Activated T-cell treated with anti-CD3 and anti-CD28 coated beads, Interleukin-2, amount 50 U/mL, for 72 hours (primary cell): ENCODE results near the gene SIX3. TPM values are rescaled to one million over a fixed set of nuclear protein-coding genes. Genes with fewer than 3 reads are reported as not detected.

Experiments used
- ATAC-seq, 2 donors: fragments of 150-1000 bp; cut with Tn5 transposase; replicated peaks in 1 of 2; 2 replicates each; pipeline ENCODE4 v1.10.0; 2021; ENCODE audit warnings: moderate library complexity in 2 of 2, mild to moderate bottlenecking in 1 of 2
- DNase-seq, 2 donors: peaks; one replicate each; pipeline ENCODE4 v3.0.0; 2021 to 2022; ENCODE audit warnings: mixed read lengths in 1 of 2
- H3K27ac Mint-ChIP-seq: one replicate; pipeline ENCODE4 v1.8.0; 2022; ENCODE audit warnings: mild to moderate bottlenecking, moderate library complexity, mixed read lengths
- H3K27me3 Mint-ChIP-seq: one replicate; pipeline ENCODE4 v1.8.0; 2022; ENCODE audit warnings: low read depth, mixed read lengths
- H3K36me3 Mint-ChIP-seq, 2 donors: one replicate each; pipeline ENCODE4 v1.8.0; 2022; ENCODE audit warnings: mixed read lengths in 2 of 2, mild to moderate bottlenecking in 1 of 2; ENCODE audit not compliant: insufficient read depth in 2 of 2
- H3K4me1 Mint-ChIP-seq: one replicate; pipeline ENCODE4 v1.8.0; 2022; ENCODE audit warnings: low read depth, mixed read lengths
- H3K4me3 Mint-ChIP-seq, 2 donors: one replicate each; pipeline ENCODE4 v1.8.0; 2022; ENCODE audit warnings: mild to moderate bottlenecking in 2 of 2, mixed read lengths in 2 of 2, moderate library complexity in 2 of 2
- H3K9me3 Mint-ChIP-seq, 2 donors: one replicate each; pipeline ENCODE4 v1.8.0; 2022; ENCODE audit warnings: mixed read lengths in 2 of 2
- total RNA-seq, 2 donors: library from RNA; stranded (reverse); gene quantifications; one replicate each; pipeline ENCODE4 v1.2.3, GENCODE V29; 2022

SIX3 gene
- total RNA-seq, 2 donors from 2014 or later: not detected

DNA sequence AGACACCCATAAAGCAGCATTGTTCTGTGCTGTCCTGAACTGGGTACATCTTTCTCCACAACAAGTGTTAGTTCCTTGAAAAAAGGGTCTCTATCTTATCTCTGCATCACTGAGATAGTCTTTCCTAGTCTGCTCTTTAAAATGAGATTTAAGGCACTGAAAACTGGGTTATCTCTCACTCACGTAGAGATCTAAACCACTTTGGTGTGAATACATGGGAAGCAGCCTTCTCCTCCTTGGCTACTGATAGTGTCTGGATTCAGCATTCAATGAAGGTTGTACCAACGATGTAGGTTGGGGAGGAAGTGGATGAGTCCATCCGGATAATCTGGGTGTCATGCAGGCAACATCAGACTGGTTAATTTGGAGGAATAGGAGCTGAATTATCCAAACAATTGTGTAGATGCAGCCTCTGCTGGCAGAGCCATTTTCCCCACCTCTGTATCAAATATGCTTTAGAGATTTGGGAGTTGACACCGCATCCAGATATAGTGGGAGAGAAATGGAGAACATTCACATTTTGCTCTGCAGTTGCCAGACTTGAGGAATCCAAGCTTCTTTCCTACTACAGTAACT is 15.9 kb upstream of the SIX3 start:
- H3K27me3 Mint-ChIP-seq: peaks cover 85% of the 10 kb centered on the region
- H3K9me3 Mint-ChIP-seq: no peaks in the 10 kb centered on the region
- H3K36me3 Mint-ChIP-seq: no peaks in the 10 kb centered on the region
- no peak for DNase-seq
- H3K4me3 Mint-ChIP-seq: no peak overlapping the region
- ATAC-seq: no peak
- peaks cover 10% of the 10 kb centered on the region for H3K4me1 Mint-ChIP-seq
- H3K27ac Mint-ChIP-seq: no peak overlapping the region

DNA sequence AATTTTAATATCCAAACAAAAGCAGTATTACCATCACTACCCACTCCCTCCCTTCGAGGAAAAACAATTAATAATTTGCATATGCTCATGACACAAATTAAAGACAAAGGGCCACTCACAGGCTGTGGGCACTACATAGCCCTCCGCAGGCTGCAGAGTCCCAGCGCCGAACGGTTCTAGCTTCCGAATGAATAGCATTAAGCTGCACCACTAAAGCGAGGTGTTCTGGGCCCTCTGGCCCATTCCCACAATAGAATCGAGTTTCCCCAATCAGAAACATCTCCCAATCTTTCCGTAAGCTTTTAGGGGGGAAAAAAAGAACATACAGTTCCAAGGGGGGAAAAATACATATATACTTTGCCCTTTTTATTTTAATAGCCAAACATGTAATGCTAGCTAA is 14.5 kb upstream of the SIX3 start:
- Mint-ChIP-seq H3K4me1 (peaks cover 20% of the 10 kb centered on the region), H3K27me3 (peaks cover 85% of the 10 kb centered on the region), H3K9me3 (no peaks in the 10 kb centered on the region), H3K4me3 (no peak overlapping the region), H3K36me3 (no peaks in the 10 kb centered on the region), H3K27ac (no peak overlapping the region)
- no peak for ATAC-seq
- no peak for DNase-seq

DNA sequence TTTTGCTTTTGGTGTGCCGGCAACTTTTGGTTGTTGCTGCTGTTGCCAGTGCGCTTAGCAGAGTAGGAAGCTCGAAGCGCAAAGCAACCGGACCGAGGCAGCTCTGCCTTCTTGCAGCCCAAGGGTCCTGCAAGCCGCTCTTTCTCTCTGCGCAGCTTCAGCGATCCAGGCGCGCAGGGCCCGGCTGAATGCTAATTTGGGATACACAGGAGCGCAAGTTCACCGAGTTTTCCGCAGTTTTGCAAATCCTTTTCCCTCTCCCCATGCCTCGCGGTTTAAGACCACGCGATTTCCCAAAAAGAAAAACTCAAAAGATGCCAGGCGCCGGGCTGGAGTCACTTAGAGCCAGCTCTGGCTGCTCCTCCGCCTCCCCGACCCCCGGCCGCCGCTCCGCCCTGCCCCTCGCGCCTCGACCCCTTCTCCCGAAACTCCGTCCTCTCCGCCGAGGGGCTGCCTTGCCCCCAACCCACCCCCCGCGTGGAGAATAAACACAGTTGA is 13.5 kb upstream of the SIX3 start:
- no peaks in the 10 kb centered on the region for H3K9me3 Mint-ChIP-seq
- ATAC-seq: no peak
- peaks cover 26% of the 10 kb centered on the region for H3K4me1 Mint-ChIP-seq
- DNase-seq: peak in 1 of 2 donors; percentile 3
- H3K27ac Mint-ChIP-seq: no peak overlapping the region
- H3K36me3 Mint-ChIP-seq: no peaks in the 10 kb centered on the region
- peaks cover 89% of the 10 kb centered on the region for H3K27me3 Mint-ChIP-seq
- peak overlapping the region in 1 of 2 donors; percentile 52 for H3K4me3 Mint-ChIP-seq

DNA sequence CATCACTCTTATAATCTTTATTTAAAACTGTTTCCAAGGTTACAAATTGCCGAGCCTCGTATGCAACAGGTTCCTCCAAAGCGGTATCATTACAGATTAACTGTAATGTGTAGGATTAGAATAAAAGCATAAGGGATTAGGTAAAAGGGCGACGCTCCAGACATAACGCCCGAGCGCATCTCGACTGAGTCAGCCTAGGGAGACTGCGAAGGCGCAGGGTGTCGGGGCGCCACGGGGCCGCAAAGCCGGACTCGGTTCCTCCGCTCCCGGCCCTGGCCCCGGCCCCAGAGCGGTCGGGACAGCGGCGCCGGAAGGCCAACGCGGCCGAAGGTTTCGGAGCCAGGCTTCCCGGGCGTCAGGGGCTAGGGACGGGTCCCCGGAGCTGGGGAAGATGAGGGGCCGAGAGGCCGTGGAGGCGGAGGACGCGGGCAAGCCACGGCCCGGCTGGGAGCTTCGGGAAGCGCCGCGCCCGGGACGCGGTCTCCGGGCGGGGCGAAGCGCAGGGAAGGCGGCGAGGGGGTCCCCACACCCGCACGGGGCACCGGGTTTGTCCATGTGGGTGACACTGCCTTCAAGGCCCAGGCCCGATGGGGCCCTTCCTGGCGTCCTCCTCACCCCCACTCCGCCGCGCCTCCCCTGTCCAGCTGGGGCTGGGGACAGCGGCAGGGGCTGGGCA is 12.9 kb upstream of the SIX3 start:
- Mint-ChIP-seq H3K27me3 (peaks cover 89% of the 10 kb centered on the region), H3K4me1 (peaks cover 32% of the 10 kb centered on the region), H3K9me3 (no peaks in the 10 kb centered on the region), H3K27ac (no peak overlapping the region), H3K4me3 (peak overlapping the region in 1 of 2 donors; percentile 52), H3K36me3 (no peaks in the 10 kb centered on the region)
- no peak for ATAC-seq
- DNase-seq: no peak

DNA sequence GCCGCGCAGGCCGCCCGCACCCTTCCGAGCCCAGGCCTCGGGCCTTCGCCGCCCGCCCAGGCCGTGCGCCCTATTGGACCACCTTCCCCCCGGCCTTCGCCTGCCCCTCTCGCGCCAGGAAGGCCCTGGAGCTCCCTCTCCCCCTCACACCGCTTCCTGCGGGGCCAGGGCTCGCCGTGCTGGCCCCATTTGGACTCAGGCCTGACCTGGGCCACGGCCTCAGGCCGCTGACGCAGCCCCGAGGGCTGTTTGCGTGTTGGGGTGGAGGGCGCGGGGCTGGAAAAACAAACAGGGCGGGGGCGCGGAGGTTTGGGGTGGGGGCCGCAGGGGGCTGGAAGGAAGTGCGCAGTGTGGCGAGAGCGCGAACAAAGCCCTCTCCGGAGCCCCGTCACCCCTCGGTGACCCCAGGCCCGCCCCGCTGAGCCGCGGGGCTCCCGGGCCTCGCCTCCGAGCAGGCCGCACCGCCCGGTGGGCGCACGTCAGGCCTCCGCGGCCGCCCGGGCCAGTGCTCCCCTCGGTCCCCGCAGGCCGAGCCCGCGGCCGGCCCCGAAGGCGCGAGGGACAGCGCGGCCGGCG is 12.3 kb upstream of the SIX3 start:
- Mint-ChIP-seq H3K27ac (no peak overlapping the region), H3K36me3 (no peaks in the 10 kb centered on the region), H3K9me3 (no peaks in the 10 kb centered on the region), H3K27me3 (peaks cover 89% of the 10 kb centered on the region), H3K4me3 (no peak overlapping the region), H3K4me1 (peaks cover 36% of the 10 kb centered on the region)
- DNase-seq (no peak), ATAC-seq (no peak)

DNA sequence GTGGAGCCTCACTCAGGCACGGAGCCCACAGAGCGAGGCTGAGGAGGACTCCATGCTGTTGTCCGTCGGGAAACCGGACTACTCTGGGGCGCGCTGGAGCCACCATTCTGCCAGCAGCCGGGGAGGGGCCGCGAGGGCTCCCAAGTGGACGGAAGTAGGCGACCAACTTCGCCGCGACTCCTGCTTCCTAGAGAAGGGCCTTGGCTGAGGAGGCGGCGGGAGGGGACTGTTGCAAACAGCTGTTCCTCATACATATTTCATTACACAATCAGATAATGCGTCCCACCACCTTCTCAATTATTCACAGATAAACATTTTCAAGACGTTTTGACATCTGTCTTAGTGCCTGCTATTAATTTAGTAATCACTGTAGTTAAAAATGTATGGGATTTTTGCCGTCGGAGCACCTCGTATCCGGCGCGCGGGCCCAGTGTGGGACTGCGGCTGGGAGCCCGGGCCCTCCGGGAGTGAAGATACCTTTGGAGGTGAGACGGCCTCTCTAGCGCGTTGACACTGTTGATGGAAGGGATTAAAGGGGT is 11.7 kb upstream of the SIX3 start:
- Mint-ChIP-seq H3K27me3 (peaks cover 89% of the 10 kb centered on the region), H3K4me1 (peaks cover 36% of the 10 kb centered on the region), H3K36me3 (no peaks in the 10 kb centered on the region), H3K27ac (no peak overlapping the region), H3K4me3 (peak overlapping the region; percentile 60 to 65), H3K9me3 (no peaks in the 10 kb centered on the region)
- peak in 1 of 2 donors; percentile 11 for ATAC-seq
- no peak for DNase-seq

DNA sequence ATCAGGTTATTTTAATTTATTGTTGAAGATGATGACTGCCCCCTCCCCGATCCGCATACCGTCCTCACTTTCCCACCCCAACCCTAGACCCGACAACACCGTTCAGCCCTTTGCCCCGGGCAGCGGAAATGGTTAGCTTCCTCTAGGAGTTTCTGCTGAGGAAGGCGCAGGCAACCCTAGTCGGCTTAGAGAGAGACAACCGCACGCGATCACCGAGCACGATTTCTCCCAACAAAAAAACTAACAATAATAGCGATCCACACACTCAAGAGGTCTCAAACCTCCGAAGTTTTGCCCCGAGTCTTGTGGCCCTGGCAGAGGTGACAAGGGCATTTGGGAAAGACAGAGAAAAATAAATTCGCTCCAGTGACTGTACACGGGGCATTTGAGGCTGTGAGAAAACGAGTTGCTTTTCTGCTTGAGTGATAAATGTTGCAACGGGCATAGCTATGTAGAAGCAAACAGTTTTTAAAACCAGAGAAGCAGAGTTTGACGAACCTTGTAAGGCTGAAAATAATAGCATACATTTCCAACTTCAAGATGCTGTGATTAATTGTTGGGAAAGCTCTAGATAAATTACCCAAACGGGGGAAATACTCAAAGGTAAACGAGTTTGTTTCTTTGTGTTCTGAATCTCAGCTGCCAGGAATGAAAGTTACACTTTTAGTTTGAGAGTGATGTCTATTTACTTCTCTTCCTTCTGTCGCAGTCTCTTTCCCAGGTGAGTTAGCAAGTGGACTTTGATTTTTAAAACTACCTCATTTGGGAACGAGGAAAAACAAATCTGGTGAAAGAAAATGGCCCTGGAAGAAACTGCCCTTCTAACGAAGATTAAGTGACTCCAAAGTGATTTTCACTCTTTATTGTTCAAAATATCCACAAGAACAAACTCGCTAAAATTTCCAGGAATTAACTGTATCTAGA is 11.0 kb upstream of the SIX3 start:
- H3K4me1 Mint-ChIP-seq: peaks cover 36% of the 10 kb centered on the region
- DNase-seq: no peak
- H3K27me3 Mint-ChIP-seq: peaks cover 87% of the 10 kb centered on the region
- H3K36me3 Mint-ChIP-seq: no peaks in the 10 kb centered on the region
- peak in 1 of 2 donors; percentile 28 for ATAC-seq
- H3K4me3 Mint-ChIP-seq: peak overlapping the region; percentile 60 to 65
- H3K9me3 Mint-ChIP-seq: no peaks in the 10 kb centered on the region
- no peak overlapping the region for H3K27ac Mint-ChIP-seq

DNA sequence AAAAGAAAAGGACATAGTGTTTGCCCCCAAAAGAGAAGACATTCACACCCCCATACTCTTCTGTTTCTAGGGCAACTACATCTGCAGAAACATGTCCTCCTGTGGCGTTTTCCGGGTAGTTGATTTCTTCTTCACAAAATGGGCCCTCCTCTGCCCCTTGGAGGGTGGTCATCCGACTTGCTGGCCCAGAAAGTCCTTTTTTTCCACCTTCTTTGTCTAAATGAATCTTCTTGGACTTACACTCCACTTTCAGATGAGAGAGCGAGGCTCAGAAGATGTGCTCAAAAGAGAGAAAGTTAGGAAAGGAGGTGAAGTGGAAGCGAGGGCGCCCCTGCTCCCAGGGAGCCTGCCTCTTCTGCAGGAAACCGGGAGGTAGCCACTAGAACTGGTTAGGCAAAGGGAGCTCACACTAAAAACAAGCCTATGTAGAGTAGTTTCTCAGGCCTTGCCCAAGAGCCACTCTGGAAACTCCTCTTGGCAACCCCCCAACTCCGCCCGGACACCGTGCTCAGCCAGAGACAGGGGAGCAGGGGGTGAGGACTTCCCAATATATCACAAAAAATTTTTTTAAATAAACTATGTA is 10.2 kb upstream of the SIX3 start:
- DNase-seq: no peak
- peaks cover 40% of the 10 kb centered on the region for H3K4me1 Mint-ChIP-seq
- H3K36me3 Mint-ChIP-seq: no peaks in the 10 kb centered on the region
- no peak overlapping the region for H3K27ac Mint-ChIP-seq
- no peak for ATAC-seq
- peak overlapping the region; percentile 18 to 65 for H3K4me3 Mint-ChIP-seq
- no peaks in the 10 kb centered on the region for H3K9me3 Mint-ChIP-seq
- peaks cover 87% of the 10 kb centered on the region for H3K27me3 Mint-ChIP-seq

DNA sequence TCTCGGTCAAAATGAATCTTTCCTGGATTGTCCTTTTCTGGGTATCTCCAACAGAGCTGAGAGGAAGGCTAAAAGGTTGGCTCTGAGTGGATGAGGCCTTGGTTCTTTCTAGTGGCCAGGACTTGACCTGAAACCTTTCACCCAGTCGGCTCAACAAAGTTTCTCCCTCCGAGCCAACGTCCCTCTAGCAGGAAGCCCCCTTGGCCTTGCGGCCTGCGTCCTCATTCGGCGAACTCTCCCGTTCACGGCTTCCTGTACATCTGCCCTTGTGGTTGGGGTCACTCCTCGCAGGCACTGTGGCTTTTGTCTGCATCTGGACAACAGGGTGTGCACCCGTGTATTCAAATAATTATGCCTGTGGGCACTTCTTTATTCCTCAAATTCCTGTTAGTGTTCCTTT is 9.4 kb upstream of the SIX3 start:
- DNase-seq (no peak), ATAC-seq (no peak)
- H3K4me3 Mint-ChIP-seq: no peak overlapping the region
- H3K27me3 Mint-ChIP-seq: peaks cover 88% of the 10 kb centered on the region
- H3K4me1 Mint-ChIP-seq: peaks cover 41% of the 10 kb centered on the region
- H3K9me3 Mint-ChIP-seq: no peaks in the 10 kb centered on the region
- H3K27ac Mint-ChIP-seq: no peak overlapping the region
- no peaks in the 10 kb centered on the region for H3K36me3 Mint-ChIP-seq

DNA sequence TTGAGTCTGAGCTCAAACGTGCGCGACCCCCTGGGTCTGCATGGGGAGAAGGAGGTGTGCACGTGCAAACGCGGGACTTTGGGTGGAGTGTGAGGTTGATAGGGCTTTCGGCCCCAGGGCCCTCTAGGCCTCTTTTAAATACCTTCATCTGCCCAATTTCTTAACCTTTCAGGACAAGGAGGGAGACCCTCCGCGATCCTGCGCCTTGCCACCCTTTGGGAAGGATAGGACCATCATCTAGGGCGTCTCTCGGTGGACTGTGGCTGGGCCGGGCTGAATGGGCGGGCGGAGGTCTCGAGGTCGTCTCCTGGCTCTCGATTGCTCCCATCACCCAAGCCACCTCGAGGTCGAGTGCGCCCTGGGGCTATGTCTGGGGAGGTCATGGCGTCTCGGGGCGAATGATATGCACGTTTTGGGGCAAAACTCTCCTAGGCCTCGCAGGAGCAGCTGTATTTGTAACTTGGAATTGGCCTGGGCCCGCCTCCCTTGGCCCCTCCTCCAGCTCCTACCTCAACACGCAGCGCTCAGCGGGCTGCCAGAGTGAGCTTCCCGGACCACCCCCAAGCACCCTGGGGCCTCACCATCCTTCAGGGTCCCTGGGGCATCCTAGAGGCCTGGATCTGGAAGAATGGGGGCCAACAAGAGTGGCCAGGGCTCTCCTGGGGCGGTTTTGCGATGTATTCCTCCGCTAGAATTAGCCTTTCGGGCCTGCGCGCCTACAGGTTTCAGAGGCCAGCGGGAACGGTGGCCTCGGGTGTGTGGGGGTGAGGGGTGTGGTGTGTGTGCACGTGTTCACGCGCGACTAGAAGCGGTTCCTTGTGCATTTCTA is 8.7 kb upstream of the SIX3 start:
- Mint-ChIP-seq H3K27ac (no peak overlapping the region), H3K27me3 (peaks cover 81% of the 10 kb centered on the region), H3K9me3 (no peaks in the 10 kb centered on the region), H3K4me3 (peak overlapping the region; percentile 16 to 25), H3K4me1 (peaks cover 41% of the 10 kb centered on the region), H3K36me3 (no peaks in the 10 kb centered on the region)
- no peak for DNase-seq
- no peak for ATAC-seq

DNA sequence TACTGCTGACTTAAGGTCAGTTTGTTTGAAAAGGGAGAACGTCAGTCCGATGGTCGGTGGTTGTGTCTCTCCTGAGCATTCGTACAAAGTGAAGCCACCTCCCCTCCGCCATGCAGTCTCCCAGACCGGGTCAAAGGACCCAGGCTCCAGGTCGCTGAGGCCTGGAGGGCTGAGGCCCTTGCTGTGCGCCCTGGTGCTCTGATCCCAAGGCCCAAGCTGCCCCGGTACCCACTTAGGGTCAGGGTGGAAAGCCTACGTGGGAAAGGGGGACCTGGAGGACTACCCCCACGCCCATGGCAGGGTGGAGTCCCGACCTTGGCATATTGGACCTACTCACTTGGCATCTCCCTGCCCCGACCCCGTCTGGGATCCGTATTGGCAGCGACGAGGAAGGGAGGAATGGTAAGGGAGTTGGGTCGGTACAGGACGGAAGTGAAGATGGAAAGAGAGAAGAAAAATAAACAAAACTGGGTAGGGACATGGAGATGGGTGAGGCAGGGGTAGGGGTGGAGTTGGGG is 8.0 kb upstream of the SIX3 start:
- DNase-seq: no peak
- Mint-ChIP-seq H3K4me1 (peaks cover 41% of the 10 kb centered on the region), H3K9me3 (no peaks in the 10 kb centered on the region), H3K4me3 (peak overlapping the region; percentile 6 to 16), H3K27me3 (peaks cover 80% of the 10 kb centered on the region), H3K36me3 (no peaks in the 10 kb centered on the region), H3K27ac (no peak overlapping the region)
- ATAC-seq: no peak
